ENCODE results near the gene PRR15. TPM values are rescaled to one million over a fixed set of nuclear protein-coding genes. Genes with fewer than 3 reads are reported as not detected.

Gene PRR15
- total and polyA plus RNA-seq, 2 of the 4 experiments (the other 2 are of a cell fraction), result not detected

DNA sequence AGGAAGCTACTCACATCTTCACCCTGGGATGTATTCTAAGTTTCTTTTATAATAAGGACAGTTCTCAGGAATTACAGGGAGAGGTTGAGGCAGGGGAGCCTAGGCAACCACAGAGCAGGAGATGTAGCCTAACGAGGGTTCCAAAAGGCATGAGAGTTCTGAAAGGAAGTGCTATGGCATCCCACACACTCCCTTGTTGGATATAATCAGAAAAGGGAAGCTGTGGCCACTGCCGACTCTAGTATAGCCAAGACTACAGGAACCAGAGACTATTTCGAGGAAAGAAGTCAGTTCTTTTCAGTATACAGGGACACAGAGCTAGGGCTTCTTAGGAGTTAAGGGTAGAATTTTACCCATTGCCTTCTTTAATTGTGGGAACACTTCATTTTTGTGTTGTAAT lies 11.0 kb downstream of the PRR15 start:
- CTCF ChIA-PET, result no interaction called here

More for the DNA sequence above, 11.0 kb downstream of the PRR15 start:
- dilution Hi-C loops (cut with HindIII; ENCODE audit: low sequenced_read_pairs, unreplicated experiment), result no loop called here
- Histone ChIP-seq H2AFZ (replicated peaks; ENCODE audit: low read length, poor library complexity) (no peak overlapping the region), H3K56ac (ENCODE audit: extremely low read depth, insufficient read depth, low read length) (no peak overlapping the region), H3K23ac (ENCODE audit: low read depth, low read length) (no peak overlapping the region), H3K18ac (ENCODE audit: low read depth, low read length) (no peak overlapping the region), H4K20me1 (ENCODE audit: insufficient read depth, low read length) (no peaks in the 10 kb centered on the region), H4K8ac (ENCODE audit: low read depth in 2 of 2, low read length in 2 of 2) (no peak overlapping the region), H3K27me3 (ENCODE audit: control insufficient read depth, insufficient read depth, low read length) (no peaks in the 10 kb centered on the region; the same call in 1 of the 2 replicates), H2BK5ac (ENCODE audit: low read depth, low read length, poor library complexity, severe bottlenecking) (no peak overlapping the region), H3K27ac (ENCODE audit: insufficient read depth, low read length) (no peak overlapping the region), H2BK120ac (ENCODE audit: low read depth, low read length) (no peak overlapping the region), H3K9me1 (ENCODE audit: insufficient read depth, low read length) (no peaks in the 10 kb centered on the region), H3K36me3 (ENCODE audit: control insufficient read depth, insufficient read depth, low read length) (no peaks in the 10 kb centered on the region), H3K14ac (replicated peaks; ENCODE audit: low read depth, low read length) (no peak overlapping the region), H3K4ac (ENCODE audit: low read depth, low read length) (no peak overlapping the region), H4K5ac (ENCODE audit: low read depth, low read length) (no peak overlapping the region), H3K4me3 (ENCODE audit: insufficient read depth, low read depth, low read length) (no peak overlapping the region), H2AK5ac (ENCODE audit: low read depth, low read length) (no peak overlapping the region), H2AK9ac (replicated peaks; ENCODE audit: low read depth, low read length, poor library complexity) (no peak overlapping the region), H3K4me2 (ENCODE audit: low read depth, low read length) (no peak overlapping the region), H2BK15ac (ENCODE audit: low read depth, low read length) (no peak overlapping the region), H3K79me1 (ENCODE audit: low read depth in 1 of 2, low read length in 2 of 2) (no peaks in the 10 kb centered on the region), H3K4me1 (ENCODE audit: control insufficient read depth, insufficient read depth, low read length) (no peaks in the 10 kb centered on the region), H4K91ac (ENCODE audit: insufficient read depth, low read depth, low read length) (no peak overlapping the region), H2BK20ac (ENCODE audit: low read depth, low read length) (no peak overlapping the region), H3K9me3 (ENCODE audit: control insufficient read depth, insufficient read depth, low read length) (no peaks in the 10 kb centered on the region), H3K9ac (ENCODE audit: low read depth, low read length) (no peak overlapping the region)
- in situ Hi-C loops (cut with MboI; ENCODE audit: low sequenced_read_pairs), result no loop called here
- POLR2A ChIA-PET (ENCODE audit: unreplicated experiment), result no interaction called here
- intact Hi-C loops (cut with micrococcal nuclease), result no loop called here
- DNase-seq, result no peak
- WGBS, 2 experiments (ENCODE audit: extremely low coverage in 2 of 2, insufficient read length in 1 of 2), result no CpG with 5 or more reads among the region's 3 CpGs
- no peak for ATAC-seq (ENCODE audit: low read depth)
- TF ChIP-seq, protein P1, sequence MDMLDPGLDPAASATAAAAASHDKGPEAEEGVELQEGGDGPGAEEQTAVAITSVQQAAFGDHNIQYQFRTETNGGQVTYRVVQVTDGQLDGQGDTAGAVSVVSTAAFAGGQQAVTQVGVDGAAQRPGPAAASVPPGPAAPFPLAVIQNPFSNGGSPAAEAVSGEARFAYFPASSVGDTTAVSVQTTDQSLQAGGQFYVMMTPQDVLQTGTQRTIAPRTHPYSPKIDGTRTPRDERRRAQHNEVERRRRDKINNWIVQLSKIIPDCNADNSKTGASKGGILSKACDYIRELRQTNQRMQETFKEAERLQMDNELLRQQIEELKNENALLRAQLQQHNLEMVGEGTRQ (IDR thresholded peaks at IDR 0.05; ENCODE audit: low read depth, low read length), result no peak
- TF ChIP-seq RCOR1 (IDR thresholded peaks at IDR 0.05; ENCODE audit: insufficient replicate concordance, low read length) (no peak), POLR2A (IDR thresholded peaks at IDR 0.05; ENCODE audit: low read depth, low read length) (no peak), BHLHE40 (IDR thresholded peaks at IDR 0.05; ENCODE audit: low read depth, low read length) (no peak), MAZ (IDR thresholded peaks at IDR 0.05; ENCODE audit: borderline replicate concordance, low read depth, low read length) (no peak)
- no TSS peak for BruUV-seq (replicated peaks)
